ENCODE measurements around the gene NOL9. TPM values are rescaled to one million over a fixed set of nuclear protein-coding genes. Genes with fewer than 3 reads are reported as not detected.
A peak's percentile ranks its signal among the peaks of the same experiment; 100 is the strongest.

NOL9 gene
- total RNA-seq, 2 donors from 2014 or later: 15.4 to 15.6 TPM

- peak overlapping the region; percentile 71 to 77 for H3K27ac ChIP-seq
- DNase-seq (ENCODE audit: low spot score): no peak
- peak in 1 of 2 donors; percentile 45 for TF ChIP-seq CTCF (IDR thresholded peaks at IDR 0.05)
- no peaks in the 10 kb centered on the region for H3K27me3 ChIP-seq
- no peaks in the 10 kb centered on the region for H3K9me3 ChIP-seq
- peaks cover 0 to 65% of the 10 kb centered on the region in 2 donors for H3K4me1 ChIP-seq
- peak overlapping the region; percentile 63 to 66 for H3K4me3 ChIP-seq
- no peaks in the 10 kb centered on the region for H3K36me3 ChIP-seq
Observed at GRCh38 chr1:6490181-6491080, 63.9 kb downstream of the NOL9 start.

- TF ChIP-seq CTCF (IDR thresholded peaks at IDR 0.05): peak; percentile 91 to 97
- no peaks in the 10 kb centered on the region for H3K9me3 ChIP-seq
- DNase-seq (ENCODE audit: low spot score): peak; percentile 71
- H3K4me1 ChIP-seq: peaks cover 0 to 65% of the 10 kb centered on the region in 2 donors
- H3K27me3 ChIP-seq: no peaks in the 10 kb centered on the region
- H3K27ac ChIP-seq: peak overlapping the region; percentile 71 to 77
- no peaks in the 10 kb centered on the region for H3K36me3 ChIP-seq
- peak overlapping the region; percentile 63 to 66 for H3K4me3 ChIP-seq
Observed at GRCh38 chr1:6489799-6490180, 64.5 kb downstream of the NOL9 start.

- Histone ChIP-seq H3K4me1 (peaks cover 0 to 65% of the 10 kb centered on the region in 2 donors), H3K4me3 (no peak overlapping the region), H3K36me3 (no peaks in the 10 kb centered on the region), H3K9me3 (no peaks in the 10 kb centered on the region), H3K27me3 (no peaks in the 10 kb centered on the region), H3K27ac (no peak overlapping the region)
- TF ChIP-seq CTCF (IDR thresholded peaks at IDR 0.05): no peak
- DNase-seq (ENCODE audit: low spot score): no peak
Observed at GRCh38 chr1:6489383-6489765, 64.9 kb downstream of the NOL9 start.

GRCh38 chr1:6488602-6489382 lies 65.5 kb downstream of the NOL9 start:
- TF ChIP-seq CTCF (IDR thresholded peaks at IDR 0.05): no peak
- Histone ChIP-seq H3K27me3 (no peaks in the 10 kb centered on the region), H3K27ac (no peak overlapping the region)

GRCh38 chr1:6487804-6488484 lies 66.4 kb downstream of the NOL9 start:
- H3K4me1 ChIP-seq: peaks cover 0 to 64% of the 10 kb centered on the region in 2 donors
- no peak for DNase-seq (ENCODE audit: low spot score)
- H3K4me3 ChIP-seq: no peak overlapping the region
- H3K27me3 ChIP-seq: no peaks in the 10 kb centered on the region
- H3K9me3 ChIP-seq: no peaks in the 10 kb centered on the region
- H3K27ac ChIP-seq: no peak overlapping the region
- TF ChIP-seq CTCF (IDR thresholded peaks at IDR 0.05): no peak
- H3K36me3 ChIP-seq: no peaks in the 10 kb centered on the region

More at GRCh38 chr1:6488602-6489382, 65.5 kb downstream of the NOL9 start:
- peaks cover 0 to 65% of the 10 kb centered on the region in 2 donors for H3K4me1 ChIP-seq
- H3K36me3 ChIP-seq: no peaks in the 10 kb centered on the region
- no peaks in the 10 kb centered on the region for H3K9me3 ChIP-seq
- DNase-seq (ENCODE audit: low spot score): no peak
- H3K4me3 ChIP-seq: no peak overlapping the region

All from right atrium auricular region (tissue), 2 donors.